IMR-90 (cell line): ENCODE measurements around the gene ADGRA1.

Experiments used
- BHLHE40 ChIP-seq: fragments of 150-350 bp; IDR thresholded peaks from 2 replicates; pipeline ENCODE4 v1.6.1; 2016; ENCODE audit warnings: mild to moderate bottlenecking, low read depth, low read length
- CEBPB ChIP-seq: IDR thresholded peaks from 2 replicates; pipeline ENCODE4 v1.6.1; 2012; ENCODE audit warnings: low read depth, low read length, improper control_type of control experiment
- CHD1 ChIP-seq: IDR thresholded peaks from 2 replicates; pipeline ENCODE4 v1.6.1; 2012; ENCODE audit warnings: low read depth, low read length, improper control_type of control experiment
- CTCF ChIP-seq: conservative IDR thresholded peaks from 2 replicates; pipeline ENCODE4 v1.5.1; 2012; ENCODE audit warnings: mild to moderate bottlenecking, low read depth, low read length, improper control_type of control experiment
- ELK1 ChIP-seq: fragments of 150-350 bp; IDR thresholded peaks from 2 replicates; pipeline ENCODE4 v1.6.1; 2016; ENCODE audit warnings: low read depth, mild to moderate bottlenecking, low read length, moderate library complexity, borderline replicate concordance
- FOS ChIP-seq: fragments of 150-350 bp; IDR thresholded peaks from 2 replicates; pipeline ENCODE4 v1.6.1; 2016; ENCODE audit warnings: low read depth, low read length
- MAFK ChIP-seq: IDR thresholded peaks from 2 replicates; pipeline ENCODE4 v1.6.1; 2012; ENCODE audit warnings: low read depth, low read length, improper control_type of control experiment
- MXI1 ChIP-seq: IDR thresholded peaks from 2 replicates; pipeline ENCODE4 v1.6.1; 2012; ENCODE audit warnings: low read depth, mild to moderate bottlenecking, low read length, moderate library complexity, borderline replicate concordance
- POLR2A ChIP-seq: IDR thresholded peaks from 2 replicates; pipeline ENCODE4 v1.6.1; 2012; ENCODE audit warnings: mild to moderate bottlenecking, low read depth, low read length
- RCOR1 ChIP-seq: IDR thresholded peaks from 2 replicates; pipeline ENCODE4 v1.6.1; 2012; ENCODE audit warnings: mild to moderate bottlenecking, low read length, improper control_type of control experiment; ENCODE audit not compliant: insufficient replicate concordance
- RFX5 ChIP-seq: IDR thresholded peaks from 2 replicates; pipeline ENCODE4 v1.8.0; 2012; ENCODE audit warnings: low read depth, mild to moderate bottlenecking, low read length, moderate library complexity
- SMC3 ChIP-seq: fragments of 150-350 bp; IDR thresholded peaks from 2 replicates; pipeline ENCODE4 v1.6.1; 2016; ENCODE audit warnings: low read depth, mild to moderate bottlenecking, antibody characterized with exemption, low read length, moderate library complexity
- USF2 ChIP-seq: fragments of 150-350 bp; IDR thresholded peaks from 2 replicates; pipeline ENCODE4 v1.6.1; 2017; ENCODE audit warnings: mild to moderate bottlenecking, antibody characterized with exemption, low read length, low read depth

- TF ChIP-seq CTCF = no peak
- no peak for TF ChIP-seq CHD1
- TF ChIP-seq MXI1 = no peak
- TF ChIP-seq POLR2A = no peak
- no peak for TF ChIP-seq RCOR1
- TF ChIP-seq RFX5 = no peak
- no peak for TF ChIP-seq CEBPB
- TF ChIP-seq MAFK = no peak
- TF ChIP-seq USF2 = no peak
- no peak for TF ChIP-seq SMC3
- no peak for TF ChIP-seq FOS
- TF ChIP-seq BHLHE40 = no peak
- no peak for TF ChIP-seq ELK1
Measured at GRCh38 chr10:133050371-133050770, 37.4 kb upstream of the ADGRA1 start.
